RWPE2 (cell line): ENCODE measurements around the gene NUDT4B.
"Not testable (repeated sequence)": the region's sequence is repeated elsewhere in the genome, so short reads cannot be mapped to it uniquely, and the experiment has no call there.

Source experiments
- ATAC-seq: fragments of 200-7000 bp; cut with Tn5 transposase; 3 replicates; pipeline ENCODE4 v1.9.1; 2021; ENCODE audit warnings: low read depth
- DNase-seq: peaks from one replicate; pipeline ENCODE4 v3.0.0-alpha.2; 2020; ENCODE audit warnings: low spot score
- H3K27ac ChIP-seq: fragments of 450-650 bp; 2 replicates; pipeline ENCODE4 v1.5.1; 2017; ENCODE audit warnings: mild to moderate bottlenecking; ENCODE audit not compliant: poor library complexity, severe bottlenecking
- H3K27me3 ChIP-seq: fragments of 250-450 bp; sonication (Bioruptor Pico); 2 replicates; pipeline ENCODE4 v1.5.1; 2021; ENCODE audit warnings: mild to moderate bottlenecking, moderate library complexity; ENCODE audit not compliant: insufficient read depth, poor library complexity, severe bottlenecking
- H3K36me3 ChIP-seq: fragments of 250-450 bp; sonication (Bioruptor Pico); 2 replicates; pipeline ENCODE4 v1.5.1; 2020; ENCODE audit warnings: low read depth, mild to moderate bottlenecking, moderate library complexity
- H3K4me1 ChIP-seq: fragments of 250-450 bp; sonication (Bioruptor Pico); 2 replicates; pipeline ENCODE4 v1.5.1; 2021; ENCODE audit warnings: mild to moderate bottlenecking, moderate library complexity; ENCODE audit not compliant: insufficient read depth, poor library complexity, severe bottlenecking
- H3K4me3 ChIP-seq: fragments of 250-450 bp; sonication (Bioruptor Pico); 2 replicates; pipeline ENCODE4 v1.5.1; 2021; ENCODE audit warnings: mild to moderate bottlenecking, moderate library complexity; ENCODE audit not compliant: severe bottlenecking
- H3K9me3 ChIP-seq: fragments of 250-450 bp; sonication (Bioruptor Pico); 2 replicates; pipeline ENCODE4 v1.5.1; 2021; ENCODE audit warnings: mild to moderate bottlenecking, moderate library complexity; ENCODE audit not compliant: severe bottlenecking

The NUDT4B gene

GRCh38 chr1:148748563-148749334, at the start of gene NUDT4B:
TSS of gene NUDT4B (plus strand) at chr1:148748774. CDS start at chr1:148748953, 179 bp downstream.
- not testable (repeated sequence) for H3K36me3 ChIP-seq, H3K4me3 ChIP-seq, DNase-seq, H3K27ac ChIP-seq, H3K4me1 ChIP-seq, H3K27me3 ChIP-seq, H3K9me3 ChIP-seq
- peak; percentile 62 for ATAC-seq

- not testable (repeated sequence) for H3K27ac ChIP-seq, H3K27me3 ChIP-seq, DNase-seq, H3K4me3 ChIP-seq, H3K9me3 ChIP-seq, H3K4me1 ChIP-seq, H3K36me3 ChIP-seq
- ATAC-seq, result peak; percentile 80
Measured at GRCh38 chr1:148699357-148699756, 49.2 kb upstream of the NUDT4B start.

GRCh38 chr1:148702242-148702641, 46.3 kb upstream of the NUDT4B start:
- H3K4me3 ChIP-seq, result not testable (repeated sequence)

GRCh38 chr1:148703973-148704591, 44.5 kb upstream of the NUDT4B start:
- not testable (repeated sequence) for H3K27ac ChIP-seq, DNase-seq, H3K27me3 ChIP-seq, ATAC-seq, H3K9me3 ChIP-seq, H3K4me1 ChIP-seq, H3K36me3 ChIP-seq, H3K4me3 ChIP-seq

More at GRCh38 chr1:148702242-148702641, 46.3 kb upstream of the NUDT4B start:
- H3K9me3 ChIP-seq, H3K4me1 ChIP-seq, H3K27me3 ChIP-seq, H3K27ac ChIP-seq, H3K36me3 ChIP-seq, DNase-seq: not testable (repeated sequence)
- peak; percentile 27; the same call in 1 of the 3 replicates for ATAC-seq

GRCh38 chr1:148705316-148705948, 43.1 kb upstream of the NUDT4B start:
- not testable (repeated sequence) for H3K36me3 ChIP-seq, H3K9me3 ChIP-seq, H3K27me3 ChIP-seq, ATAC-seq, DNase-seq, H3K27ac ChIP-seq, H3K4me1 ChIP-seq, H3K4me3 ChIP-seq

- peak; percentile 46; the same call in 1 of the 3 replicates for ATAC-seq
- H3K27ac ChIP-seq, H3K27me3 ChIP-seq, H3K36me3 ChIP-seq, H3K4me3 ChIP-seq, DNase-seq, H3K9me3 ChIP-seq, H3K4me1 ChIP-seq: not testable (repeated sequence)
Measured at GRCh38 chr1:148708779-148709333, 39.7 kb upstream of the NUDT4B start.

GRCh38 chr1:148710772-148711523, 37.6 kb upstream of the NUDT4B start:
- not testable (repeated sequence) for H3K9me3 ChIP-seq, H3K36me3 ChIP-seq, H3K27ac ChIP-seq, H3K4me3 ChIP-seq, H3K27me3 ChIP-seq, H3K4me1 ChIP-seq, DNase-seq
- ATAC-seq, result 0 out of 3 replicates have a peak, but pooled peaks have one; percentile 21

GRCh38 chr1:148712353-148712752, 36.2 kb upstream of the NUDT4B start:
- H3K4me1 ChIP-seq, DNase-seq, H3K36me3 ChIP-seq, H3K9me3 ChIP-seq, H3K27ac ChIP-seq, ATAC-seq, H3K4me3 ChIP-seq, H3K27me3 ChIP-seq: not testable (repeated sequence)

- DNase-seq, H3K36me3 ChIP-seq, H3K4me1 ChIP-seq, H3K9me3 ChIP-seq, H3K27ac ChIP-seq, H3K27me3 ChIP-seq, H3K4me3 ChIP-seq: not testable (repeated sequence)
- peak; percentile 59; the same call in 2 of the 3 replicates for ATAC-seq
Measured at GRCh38 chr1:148715518-148715917, 33.1 kb upstream of the NUDT4B start.

- H3K4me3 ChIP-seq, H3K27ac ChIP-seq, ATAC-seq, H3K9me3 ChIP-seq, DNase-seq, H3K27me3 ChIP-seq, H3K4me1 ChIP-seq, H3K36me3 ChIP-seq: not testable (repeated sequence)
Measured at GRCh38 chr1:148716966-148717520, 31.5 kb upstream of the NUDT4B start.
